GM23248 (cell line): Measurements from ENCODE around the gene CAMTA1. TPM values are rescaled to one million over a fixed set of nuclear protein-coding genes. Genes with fewer than 3 reads are reported as not detected.

ENCODE experiments used
- DNase-seq: peaks from one replicate; pipeline ENCODE4 v3.0.0-alpha.2; 2015
- H2AFZ ChIP-seq: fragments of 200-600 bp; sonication (generic); 2 replicates; pipeline ENCODE4 v1.6.1; 2016; ENCODE audit warnings: antibody characterized with exemption
- H3F3A ChIP-seq: fragments of 200-600 bp; sonication (generic); 2 replicates; pipeline ENCODE4 v1.6.1; 2016; ENCODE audit warnings: mild to moderate bottlenecking, antibody characterized with exemption, mixed run types; ENCODE audit not compliant: insufficient read depth
- H3K27ac ChIP-seq: fragments of 200-600 bp; sonication (generic); 2 replicates; pipeline ENCODE4 v1.5.1; 2016; ENCODE audit warnings: mild to moderate bottlenecking
- H3K27me3 ChIP-seq: fragments of 200-600 bp; sonication (generic); replicated peaks from 2 replicates; pipeline ENCODE4 v1.6.1; 2016; ENCODE audit warnings: mild to moderate bottlenecking; ENCODE audit not compliant: insufficient read depth
- H3K36me3 ChIP-seq: fragments of 200-600 bp; sonication (generic); 2 replicates; pipeline ENCODE4 v1.6.1; 2016; ENCODE audit warnings: low read depth, mild to moderate bottlenecking
- H3K4me1 ChIP-seq: fragments of 200-600 bp; sonication (generic); 2 replicates; pipeline ENCODE4 v1.6.1; 2016; ENCODE audit warnings: mild to moderate bottlenecking; ENCODE audit not compliant: insufficient read depth
- H3K4me2 ChIP-seq: fragments of 200-600 bp; sonication (generic); one replicate; pipeline ENCODE4 v1.6.1; 2016; ENCODE audit warnings: mild to moderate bottlenecking; ENCODE audit not compliant: unreplicated experiment
- H3K4me3 ChIP-seq: fragments of 200-600 bp; sonication (generic); 2 replicates; pipeline ENCODE4 v1.5.1; 2016; ENCODE audit warnings: mild to moderate bottlenecking
- H3K79me2 ChIP-seq: fragments of 200-600 bp; sonication (generic); 2 replicates; pipeline ENCODE4 v1.6.1; 2016; ENCODE audit warnings: mild to moderate bottlenecking; ENCODE audit not compliant: insufficient read depth
- H3K9ac ChIP-seq: fragments of 200-600 bp; sonication (generic); 2 replicates; pipeline ENCODE4 v1.6.1; 2016; ENCODE audit warnings: mild to moderate bottlenecking
- H3K9me2 ChIP-seq: fragments of 200-600 bp; sonication (generic); 2 replicates; pipeline ENCODE4 v1.6.1; 2016; ENCODE audit warnings: mixed run types, mild to moderate bottlenecking, moderate library complexity; ENCODE audit not compliant: insufficient read depth
- H3K9me3 ChIP-seq: fragments of 200-600 bp; sonication (generic); one replicate; pipeline ENCODE4 v1.6.1; 2017; ENCODE audit warnings: low read depth
- H4K20me1 ChIP-seq: fragments of 200-600 bp; sonication (generic); 2 replicates; pipeline ENCODE4 v1.6.0; 2016; ENCODE audit not compliant: insufficient read depth
- EZH2 ChIP-seq: fragments of 200-600 bp; sonication (generic); IDR thresholded peaks from 2 replicates; pipeline ENCODE4 v1.6.1; 2018; ENCODE audit warnings: antibody characterized with exemption, mild to moderate bottlenecking; ENCODE audit not compliant: insufficient read depth, poor library complexity, severe bottlenecking
- EZH2phosphoT487 ChIP-seq: fragments of 200-600 bp; sonication (generic); IDR thresholded peaks from 2 replicates; pipeline ENCODE4 v1.6.1; 2018; ENCODE audit warnings: antibody characterized with exemption, moderate library complexity, mild to moderate bottlenecking, low read depth; ENCODE audit not compliant: insufficient read depth
- WGBS, 2 experiments: methylation state at CpG; one replicate each; pipeline ENCODE4 v1.1.6; 2015 to 2017; ENCODE audit warnings: low lambda C conversion rate in 2 of 2, low coverage in 1 of 2; ENCODE audit errors: missing lambda C conversion rate in 2 of 2; 5-methylcytosine and 5-hydroxymethylcytosine counted together
- in situ Hi-C: fragments of 300-500 bp; cut with MboI; formaldehyde crosslinking; loops from 2 replicates; pipeline ENCODE4 v1.15.0; 2020
- polyA plus RNA-seq: library from polyadenylated mRNA; unstranded; fragments of >200 nt; fragmentation: Nextera tagmentation; extraction: Ambion mirVana; gene quantifications from 2 replicates; pipeline ENCODE4 v1.2.1, GENCODE V29; 2016
- total RNA-seq: library from RNA; depleted of rRNA; stranded (reverse); fragments of >200 nt; shearing (Covaris generic); gene quantifications from 2 replicates; pipeline ENCODE4 v1.2.3, GENCODE V29; 2014

Gene CAMTA1
- total and polyA plus RNA-seq, 2 experiments from 2014 or later, result 50.1 to 165 TPM

DNA sequence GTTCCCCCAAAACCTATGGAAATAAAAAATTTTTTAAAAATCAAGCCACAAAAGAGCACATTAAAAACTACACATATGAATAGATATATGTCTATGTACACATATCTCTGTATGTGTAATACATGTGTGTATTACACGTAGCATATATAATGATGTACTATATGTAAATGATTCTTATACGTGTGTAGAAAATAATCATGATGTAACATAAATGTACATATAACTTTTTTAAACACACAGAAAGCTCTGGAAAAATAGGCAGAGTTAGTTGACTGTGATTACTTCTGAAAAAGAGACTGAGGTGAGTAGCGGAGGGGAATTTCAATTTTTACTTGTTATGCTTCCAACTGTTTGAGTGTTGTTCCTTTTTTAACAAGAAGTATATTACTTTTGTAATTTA is 405.0 kb downstream of the CAMTA1 start:
- H3F3A ChIP-seq, result no peaks in the 10 kb centered on the region
- 88 to 91% methylated on average over 3 of the region's 3 CpGs for WGBS, 2 experiments
- no peak overlapping the region for H3K9ac ChIP-seq
- H3K4me2 ChIP-seq, result no peak overlapping the region
- H3K4me1 ChIP-seq, result no peaks in the 10 kb centered on the region
- H2AFZ ChIP-seq, result no peak overlapping the region
- no peaks in the 10 kb centered on the region for H3K36me3 ChIP-seq
- TF ChIP-seq EZH2, result no peak
- TF ChIP-seq EZH2phosphoT487, result no peak
- H3K9me3 ChIP-seq, result no peaks in the 10 kb centered on the region
- H3K9me2 ChIP-seq, result no peaks in the 10 kb centered on the region
- H4K20me1 ChIP-seq, result no peaks in the 10 kb centered on the region
- no peak overlapping the region for H3K27ac ChIP-seq
- H3K27me3 ChIP-seq, result peaks cover 21% of the 10 kb centered on the region; the same call in 1 of the 2 replicates
- no peak overlapping the region for H3K4me3 ChIP-seq
- no peaks in the 10 kb centered on the region for H3K79me2 ChIP-seq
- DNase-seq, result no peak
- in situ Hi-C loops, result no loop called here

DNA sequence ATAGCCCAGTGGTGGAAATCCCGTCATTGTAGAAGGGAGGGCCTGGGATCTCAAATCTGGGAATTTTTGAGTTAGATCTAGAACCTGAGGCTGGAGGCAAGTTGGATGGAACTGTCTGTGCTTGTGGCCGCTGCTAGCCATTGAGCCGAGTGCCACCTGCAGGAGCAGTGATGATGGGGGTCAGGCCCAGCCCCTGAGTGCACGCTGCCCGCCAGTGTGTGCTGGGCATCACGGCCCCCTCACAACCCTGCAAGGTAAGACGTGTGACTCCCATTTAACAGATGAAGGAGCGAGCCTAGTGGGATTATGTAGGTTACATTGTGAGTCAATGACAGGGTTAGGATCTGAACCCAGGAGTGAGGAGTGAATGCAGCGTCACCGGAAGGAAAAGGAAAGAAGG is 407.2 kb downstream of the CAMTA1 start:
- in situ Hi-C loops, result no loop called here
- Histone ChIP-seq H2AFZ (no peak overlapping the region), H3K9me3 (no peaks in the 10 kb centered on the region), H3K9me2 (no peaks in the 10 kb centered on the region), H3K9ac (no peak overlapping the region), H3K36me3 (no peaks in the 10 kb centered on the region), H3K79me2 (no peaks in the 10 kb centered on the region), H3K27me3 (peaks cover 13% of the 10 kb centered on the region; the same call in 1 of the 2 replicates), H3K4me1 (no peaks in the 10 kb centered on the region), H4K20me1 (no peaks in the 10 kb centered on the region), H3K4me3 (no peak overlapping the region), H3F3A (no peaks in the 10 kb centered on the region), H3K4me2 (no peak overlapping the region), H3K27ac (no peak overlapping the region)
- DNase-seq, result no peak
- no peak for TF ChIP-seq EZH2phosphoT487
- TF ChIP-seq EZH2, result no peak
- 67 to 79% methylated on average over 10 of the region's 10 CpGs for WGBS, 2 experiments

DNA sequence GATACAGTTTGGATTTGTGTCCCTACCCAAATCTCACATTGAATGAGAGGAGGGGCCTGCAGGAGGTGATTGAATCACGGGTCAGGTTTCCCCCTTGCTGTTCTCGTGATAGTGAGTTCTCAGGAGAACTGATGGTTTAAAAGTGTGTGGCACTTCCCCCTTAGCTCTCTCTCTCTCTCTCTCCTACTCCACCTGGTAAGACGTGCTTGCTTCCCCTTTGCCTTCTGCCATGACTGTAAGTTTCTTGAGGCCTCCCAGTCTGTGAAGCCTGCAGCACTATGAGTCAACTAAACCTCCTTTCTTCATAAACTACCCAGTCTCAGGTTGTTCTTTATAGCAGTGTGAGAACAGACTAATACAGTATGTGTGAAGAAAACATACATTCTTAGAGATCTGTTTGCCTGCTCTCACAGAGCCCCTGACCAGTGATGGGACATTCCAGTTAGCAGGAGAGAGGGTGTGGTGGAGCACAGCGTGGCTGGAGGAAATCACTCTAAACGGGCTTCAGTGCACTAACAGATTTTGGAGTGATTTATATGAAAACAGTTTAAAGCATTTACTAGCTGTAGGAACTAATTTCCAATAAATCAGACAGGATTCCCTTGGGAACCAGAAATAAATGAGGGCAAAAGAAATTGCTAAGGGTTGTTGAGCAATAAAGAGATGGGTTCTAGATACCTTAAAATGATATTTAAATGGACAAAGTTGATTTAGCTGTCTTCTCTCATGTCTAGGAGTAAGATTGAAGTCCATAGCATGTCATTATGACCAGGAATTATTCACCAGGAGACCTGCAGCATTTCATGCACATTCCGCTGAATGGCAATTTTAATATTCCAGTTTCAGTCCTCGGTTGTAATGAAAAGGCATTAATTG is 411.0 kb downstream of the CAMTA1 start:
- H3K4me2 ChIP-seq, result no peak overlapping the region
- H3K4me1 ChIP-seq, result no peaks in the 10 kb centered on the region
- TF ChIP-seq EZH2phosphoT487, result no peak
- TF ChIP-seq EZH2, result no peak
- no peaks in the 10 kb centered on the region for H3K36me3 ChIP-seq
- no peaks in the 10 kb centered on the region for H3K79me2 ChIP-seq
- no peaks in the 10 kb centered on the region for H4K20me1 ChIP-seq
- no peak overlapping the region for H3K9ac ChIP-seq
- no peak overlapping the region for H3K4me3 ChIP-seq
- no peak for DNase-seq
- H3K27ac ChIP-seq, result no peak overlapping the region
- no peaks in the 10 kb centered on the region for H3K9me3 ChIP-seq
- no peak overlapping the region for H2AFZ ChIP-seq
- no peaks in the 10 kb centered on the region for H3K9me2 ChIP-seq
- no peaks in the 10 kb centered on the region for H3F3A ChIP-seq
- in situ Hi-C loops, result no loop called here
- 57 to 64% methylated on average over 7 of the region's 7 CpGs for WGBS, 2 experiments
- H3K27me3 ChIP-seq, result peaks cover 17% of the 10 kb centered on the region; the same call in 1 of the 2 replicates

DNA sequence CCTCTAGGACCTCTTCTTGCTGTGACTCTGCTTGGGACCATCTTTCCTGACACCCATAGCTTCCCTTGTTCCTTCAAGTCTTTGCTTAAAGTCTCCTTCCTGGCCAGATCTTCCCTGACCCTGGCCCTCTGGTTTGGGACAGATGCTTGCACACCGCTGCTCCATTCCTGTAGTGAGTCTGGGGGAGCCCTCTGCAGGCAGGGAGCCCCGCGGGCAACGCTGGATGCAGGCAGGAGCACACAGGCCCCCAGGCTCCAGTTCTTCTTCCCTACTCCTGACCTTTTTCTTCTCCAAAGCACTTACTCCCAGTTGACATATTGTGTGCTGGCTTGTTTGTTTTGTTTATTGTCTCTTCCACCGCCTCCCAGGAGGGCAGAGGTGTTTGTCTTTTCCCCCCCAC is 413.4 kb downstream of the CAMTA1 start:
- Histone ChIP-seq H2AFZ (no peak overlapping the region), H3K9me3 (peaks cover 4% of the 10 kb centered on the region), H3K9me2 (no peaks in the 10 kb centered on the region), H3F3A (no peaks in the 10 kb centered on the region), H3K9ac (no peak overlapping the region), H3K79me2 (no peaks in the 10 kb centered on the region), H3K4me3 (no peak overlapping the region), H3K4me2 (no peak overlapping the region), H3K36me3 (no peaks in the 10 kb centered on the region), H4K20me1 (no peaks in the 10 kb centered on the region), H3K27ac (no peak overlapping the region), H3K4me1 (no peaks in the 10 kb centered on the region), H3K27me3 (peaks cover 11% of the 10 kb centered on the region; the same call in 1 of the 2 replicates)
- 75 to 81% methylated on average over 5 of the region's 5 CpGs for WGBS, 2 experiments
- TF ChIP-seq EZH2phosphoT487, result no peak
- no peak for TF ChIP-seq EZH2
- no peak for DNase-seq
- in situ Hi-C loops, result no loop called here
